SW480 (cell line): ENCODE data around the gene WDR36.

Source experiments
- DNase-seq: peaks from one replicate; pipeline ENCODE4 v3.0.0-alpha.2; 2016; ENCODE audit warnings: low spot score

Gene WDR36

DNA sequence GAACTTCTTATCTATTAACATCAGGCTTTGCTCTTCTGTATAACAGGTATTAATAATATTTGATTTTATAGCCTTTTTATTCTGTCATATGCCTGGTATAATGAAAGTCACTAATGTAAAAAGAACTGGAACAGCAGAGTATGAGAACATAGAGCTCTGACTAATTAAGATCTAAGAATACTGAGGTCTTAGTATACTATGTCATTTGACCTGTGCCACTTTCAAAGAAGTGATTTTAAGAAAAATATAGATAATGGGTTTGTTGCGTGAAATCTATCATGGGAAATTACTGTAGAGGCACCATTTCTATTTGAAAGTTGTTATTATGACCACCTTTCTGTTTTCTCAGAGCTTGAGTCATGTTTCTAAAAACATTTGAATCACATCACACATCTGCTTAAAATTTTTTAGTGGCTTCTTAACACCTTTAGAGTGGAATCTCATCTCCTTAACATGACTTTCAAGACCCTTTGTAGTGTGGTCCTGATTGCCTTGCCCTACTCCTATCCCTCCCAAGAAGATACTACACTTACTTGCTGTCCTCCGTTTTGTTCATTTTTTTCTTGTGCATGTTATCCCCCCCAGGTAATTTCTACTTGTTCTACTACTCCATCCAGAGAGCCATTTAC is 14.3 kb downstream of the WDR36 start:
- DNase-seq, result no peak

DNA sequence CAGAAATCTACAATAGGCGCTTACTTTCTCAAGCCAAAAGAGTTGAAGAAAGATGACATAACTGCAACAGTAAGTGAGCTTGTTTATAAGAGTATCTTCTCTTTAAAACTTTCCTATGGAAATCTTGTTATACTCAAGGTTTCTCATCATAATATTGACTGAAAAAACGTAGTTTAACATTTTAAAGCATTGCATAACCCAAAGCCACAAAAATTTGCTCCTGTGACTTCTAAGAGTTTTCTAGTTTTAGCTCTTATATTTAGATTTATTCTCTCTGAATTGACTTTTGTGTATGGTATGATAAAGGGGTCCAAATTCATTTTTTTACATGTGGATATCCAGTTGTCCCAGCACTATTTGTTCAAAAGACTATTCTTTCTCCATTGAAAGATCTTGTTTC is 15.2 kb downstream of the WDR36 start:
- DNase-seq, result no peak

DNA sequence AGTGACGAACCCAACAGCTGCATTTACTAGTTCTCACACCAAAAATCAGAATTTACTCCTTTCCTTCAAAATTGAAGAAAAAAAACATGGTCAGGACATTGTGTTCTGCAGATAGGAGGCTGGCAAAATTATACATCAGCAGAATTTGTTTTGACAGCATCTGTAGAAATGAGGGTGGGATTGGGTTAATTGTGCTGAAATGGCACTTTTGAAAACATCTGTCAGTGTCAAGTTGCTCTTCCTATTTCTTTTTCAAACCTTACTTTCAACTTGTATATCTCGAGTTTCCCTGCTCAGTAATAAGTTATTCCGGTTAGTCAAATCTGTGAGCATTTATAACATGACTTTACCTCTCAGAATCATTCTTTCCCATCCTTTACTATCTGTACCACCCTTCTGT is 19.8 kb downstream of the WDR36 start:
- DNase-seq, result no peak

DNA sequence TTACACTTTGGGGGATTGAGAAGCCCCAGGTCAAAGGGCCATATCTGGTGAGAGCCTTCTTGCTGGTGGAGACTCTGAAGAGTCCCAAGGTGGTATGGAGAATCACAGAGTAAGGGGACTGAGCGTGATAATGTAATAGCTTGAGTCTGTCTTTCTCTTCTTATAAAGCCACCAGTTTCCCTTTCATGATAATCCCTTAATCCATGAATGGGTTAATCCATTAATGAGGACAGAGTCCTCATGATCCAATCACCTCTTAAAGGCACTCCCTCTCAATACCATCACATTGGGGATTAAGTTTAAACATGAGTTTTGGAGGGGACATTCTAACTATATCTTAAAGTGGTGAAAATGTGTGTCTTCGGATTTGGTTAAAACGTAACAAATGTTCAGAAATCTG is 21.5 kb downstream of the WDR36 start:
- DNase-seq, result no peak

DNA sequence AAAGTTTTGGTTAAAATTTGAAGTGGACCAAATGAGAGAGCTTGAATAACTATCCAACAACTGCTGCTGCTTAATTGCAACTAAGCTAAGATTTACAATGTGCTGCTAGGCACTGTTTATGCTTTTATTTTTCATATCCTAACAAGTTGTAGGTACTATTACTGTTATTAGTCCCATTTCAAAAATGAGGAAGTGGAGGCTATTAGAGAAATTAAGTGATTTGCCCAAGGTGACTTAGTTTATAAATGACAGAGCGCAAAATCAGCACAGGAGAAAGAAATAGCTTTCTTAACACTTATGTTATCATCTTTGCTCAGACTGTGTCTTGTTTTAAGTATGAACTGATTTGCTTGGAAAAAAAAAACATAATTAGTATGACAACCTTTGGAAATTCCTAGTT is 23.1 kb downstream of the WDR36 start:
- no peak for DNase-seq

DNA sequence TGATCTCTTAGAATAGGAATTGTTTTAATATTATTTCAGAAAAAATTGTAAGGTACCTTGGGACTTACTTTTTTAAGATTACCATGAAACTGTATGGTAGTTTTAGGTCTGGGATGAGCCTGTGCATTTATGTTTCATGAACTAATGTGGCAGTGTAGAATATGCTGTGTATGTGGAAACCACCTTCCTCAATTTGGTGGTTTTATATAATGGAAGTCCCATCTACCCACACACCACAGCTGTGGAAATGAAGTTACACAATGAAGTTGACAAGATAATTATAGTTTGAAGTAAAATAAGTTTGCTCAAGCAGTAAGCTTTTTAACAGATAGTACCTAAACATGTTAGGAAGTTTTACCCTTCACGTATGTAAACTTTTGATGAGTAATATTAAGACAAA is 24.4 kb downstream of the WDR36 start:
- DNase-seq, result no peak

DNA sequence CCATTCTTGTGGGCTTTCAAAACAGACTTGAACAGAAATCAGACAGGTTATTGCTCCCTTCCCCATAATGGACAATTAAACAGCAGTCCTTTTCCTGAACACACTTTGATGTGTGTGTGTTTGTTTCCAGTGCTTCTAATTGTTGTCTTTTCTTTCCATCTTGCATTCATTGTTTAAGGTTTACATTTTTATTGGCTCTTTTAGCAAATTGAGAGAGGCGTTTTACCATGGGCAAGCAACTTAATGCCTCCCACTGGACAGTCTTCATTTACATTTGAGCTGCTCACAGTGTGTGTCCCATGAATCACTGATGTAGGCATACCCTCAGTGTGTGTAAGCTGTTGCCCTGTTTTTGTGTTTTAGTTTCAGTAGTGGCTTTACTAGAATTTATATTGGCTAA is 25.0 kb downstream of the WDR36 start:
- DNase-seq, result no peak

DNA sequence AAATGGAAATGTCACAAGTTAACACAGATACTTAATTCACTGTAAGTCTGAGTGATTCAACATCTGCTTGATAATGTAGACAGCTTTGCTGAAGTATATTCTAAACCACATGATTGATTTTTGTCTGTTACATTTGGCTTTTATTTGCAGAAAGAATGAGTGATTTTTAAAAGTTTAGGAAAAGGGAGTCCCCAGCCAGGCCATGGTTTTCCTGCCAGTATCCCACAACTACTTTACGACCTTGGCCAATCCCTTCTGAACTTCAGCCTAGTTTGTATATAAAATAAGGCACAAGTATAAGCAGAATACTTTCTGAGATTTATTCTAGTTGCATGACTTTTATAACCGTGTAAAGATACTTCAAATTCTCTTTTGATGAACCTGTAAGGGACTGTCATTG is 27.1 kb downstream of the WDR36 start:
- DNase-seq, result no peak

DNA sequence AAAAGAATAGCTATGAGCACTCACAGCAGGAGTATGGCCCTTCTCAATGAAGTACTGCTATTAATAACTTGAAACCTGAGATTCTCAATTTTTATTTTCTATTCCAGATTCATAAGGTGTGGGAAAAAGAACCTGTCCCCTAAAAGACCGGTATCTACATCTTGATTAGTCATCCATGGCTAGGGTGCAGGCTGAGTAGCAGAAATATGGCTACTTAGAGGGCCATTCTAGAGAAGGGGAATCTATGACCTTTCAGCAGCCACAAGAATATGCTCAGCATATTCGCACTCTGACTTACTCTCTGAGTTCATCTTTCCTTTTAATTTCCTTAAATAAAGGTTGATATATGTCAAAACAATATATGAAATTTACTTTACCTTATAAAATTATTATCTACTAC is 27.7 kb downstream of the WDR36 start:
- DNase-seq, result no peak

DNA sequence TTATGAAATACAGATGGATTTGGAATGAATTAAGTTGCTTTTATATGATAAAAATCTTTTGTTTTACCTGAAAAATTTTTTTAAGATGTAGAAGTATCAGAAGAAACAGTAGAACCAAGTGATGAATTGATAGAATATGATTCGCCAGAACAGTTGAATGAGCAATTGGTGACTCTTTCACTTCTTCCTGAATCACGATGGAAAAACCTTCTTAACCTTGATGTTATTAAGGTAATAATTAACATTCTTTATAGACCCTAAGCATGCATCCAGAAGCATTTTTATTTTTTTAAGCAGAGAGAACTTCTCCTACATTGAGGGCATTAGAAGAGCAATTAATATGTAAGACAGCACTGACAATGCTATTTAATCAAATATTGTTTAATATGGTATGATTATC is 28.8 kb downstream of the WDR36 start:
- DNase-seq, result no peak

DNA sequence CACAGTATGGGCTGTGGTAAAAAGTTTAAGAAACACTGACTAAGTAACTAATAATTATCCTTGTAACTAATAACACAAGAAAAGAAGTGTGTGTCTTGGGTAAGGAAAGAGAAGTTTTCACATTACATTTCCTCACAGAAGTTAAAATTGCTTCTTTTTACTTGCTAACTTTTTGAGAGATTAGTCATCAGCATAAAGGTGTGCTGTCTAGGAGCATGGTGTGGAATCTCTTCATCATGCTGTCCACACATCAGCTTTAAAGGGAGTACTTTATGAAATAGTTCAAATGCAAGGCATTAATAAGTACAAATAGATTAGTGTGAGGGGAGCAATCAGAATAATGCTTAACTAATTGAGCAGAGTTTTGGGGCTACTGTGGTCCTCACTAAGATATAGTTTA is 29.8 kb downstream of the WDR36 start:
- DNase-seq, result no peak

DNA sequence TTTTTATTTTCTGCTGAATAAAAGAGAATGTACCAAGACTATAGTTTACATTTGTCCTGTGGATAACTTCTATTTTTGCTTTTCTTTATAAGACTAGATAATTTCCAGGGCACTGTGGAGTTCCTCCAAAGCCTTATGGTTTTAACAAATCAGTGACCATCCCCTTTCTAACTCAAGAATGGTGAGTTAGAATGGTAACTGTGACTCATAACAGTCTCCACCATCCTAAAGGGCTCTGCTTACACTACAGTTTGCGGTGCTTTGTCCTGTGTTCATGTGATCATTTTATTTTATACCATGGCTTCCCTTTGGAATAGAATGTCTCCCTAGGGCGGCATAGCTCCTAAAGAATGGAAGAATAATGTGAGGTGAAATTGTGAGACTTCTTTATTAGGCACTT is 30.2 kb downstream of the WDR36 start:
- DNase-seq, result no peak

DNA sequence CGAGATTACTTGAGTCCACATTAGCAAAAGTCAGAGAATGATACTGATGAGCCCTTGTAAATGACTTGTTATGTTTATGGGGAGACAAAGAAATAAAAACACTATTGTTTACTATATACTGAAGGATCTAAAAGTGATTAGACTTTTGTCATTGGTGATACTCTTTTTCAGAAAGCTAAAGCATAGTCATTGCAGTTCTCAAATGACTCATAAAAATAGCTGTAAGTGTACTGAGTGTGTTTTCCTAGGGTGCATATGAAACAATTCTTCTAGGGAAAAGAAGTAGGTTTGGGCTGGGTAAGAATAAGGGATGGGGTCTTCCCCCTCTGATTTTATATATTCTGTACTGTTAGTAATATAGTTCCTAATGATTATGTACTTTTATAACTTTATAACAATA is 32.6 kb downstream of the WDR36 start:
- no peak for DNase-seq

DNA sequence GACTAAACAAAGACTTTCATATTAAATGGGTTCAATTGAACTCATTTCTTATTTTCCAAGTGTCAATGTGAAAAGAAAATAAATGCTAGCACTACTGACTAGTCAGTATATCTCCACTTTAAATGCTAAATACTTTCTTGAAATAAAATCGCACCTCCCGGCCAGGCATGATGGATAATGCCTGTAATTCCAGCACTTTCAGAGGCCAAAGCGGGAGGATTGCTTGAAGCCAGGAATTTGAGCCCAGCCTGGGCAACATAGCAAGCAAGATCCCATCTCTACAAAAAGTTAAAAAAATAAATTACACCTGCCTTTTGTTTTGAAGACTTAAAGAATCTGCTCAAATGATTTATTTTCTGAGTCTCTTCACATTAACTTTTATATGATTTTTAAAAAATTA is 34.7 kb downstream of the WDR36 start:
- no peak for DNase-seq

DNA sequence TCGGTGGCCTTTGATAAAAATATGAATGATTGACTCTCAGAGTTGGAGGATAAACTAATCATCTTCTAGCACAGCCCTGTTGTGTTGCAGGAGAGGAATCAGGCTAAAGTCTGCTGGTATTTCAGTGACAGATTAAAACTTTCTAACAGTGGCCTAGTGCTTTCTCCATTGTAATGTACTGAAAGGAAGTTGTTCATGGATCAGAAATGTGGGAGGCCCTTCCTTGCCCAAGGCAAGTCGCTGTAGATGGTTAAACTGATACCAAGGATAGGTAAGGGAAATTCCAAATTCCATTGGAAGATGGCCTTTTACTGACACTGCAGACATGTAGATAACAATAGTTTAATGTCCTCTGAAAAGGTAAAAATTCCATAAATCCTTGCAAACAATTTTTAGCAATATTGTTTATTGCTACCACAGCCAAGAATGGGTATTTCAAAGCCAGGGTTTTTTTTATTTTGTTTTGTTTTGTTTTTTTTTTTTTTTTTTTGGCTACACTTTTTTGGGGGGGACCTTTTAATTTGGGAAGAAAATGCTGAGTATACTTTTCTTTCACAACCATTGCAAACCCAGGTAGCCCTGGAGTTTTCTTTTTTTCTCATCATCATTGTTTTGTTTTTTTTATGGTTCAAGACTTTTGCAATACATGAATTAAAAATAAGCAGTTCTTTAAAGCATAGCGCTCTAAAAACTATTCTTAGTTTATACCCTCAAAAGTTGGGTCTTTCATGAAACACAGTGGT is 35.5 kb downstream of the WDR36 start:
- no peak for DNase-seq

DNA sequence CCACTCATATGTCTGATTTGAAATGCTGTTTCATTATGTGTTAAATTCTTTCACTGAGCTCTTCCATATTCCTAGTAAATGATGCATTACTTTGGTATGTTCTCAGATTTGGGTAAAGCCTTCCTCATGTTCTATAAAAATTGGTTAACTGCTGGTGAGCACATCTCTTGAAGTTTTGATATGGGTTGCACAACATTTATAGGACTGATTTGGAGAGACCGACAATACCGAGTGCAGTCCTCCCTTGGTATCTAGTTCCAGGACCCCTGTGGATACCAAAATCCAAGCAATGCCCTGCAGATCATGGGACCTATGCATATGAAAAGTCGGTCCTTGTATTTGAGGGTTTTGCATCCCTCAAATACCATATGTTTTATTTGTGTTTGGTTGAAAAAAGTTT is 37.8 kb downstream of the WDR36 start:
- DNase-seq, result no peak

DNA sequence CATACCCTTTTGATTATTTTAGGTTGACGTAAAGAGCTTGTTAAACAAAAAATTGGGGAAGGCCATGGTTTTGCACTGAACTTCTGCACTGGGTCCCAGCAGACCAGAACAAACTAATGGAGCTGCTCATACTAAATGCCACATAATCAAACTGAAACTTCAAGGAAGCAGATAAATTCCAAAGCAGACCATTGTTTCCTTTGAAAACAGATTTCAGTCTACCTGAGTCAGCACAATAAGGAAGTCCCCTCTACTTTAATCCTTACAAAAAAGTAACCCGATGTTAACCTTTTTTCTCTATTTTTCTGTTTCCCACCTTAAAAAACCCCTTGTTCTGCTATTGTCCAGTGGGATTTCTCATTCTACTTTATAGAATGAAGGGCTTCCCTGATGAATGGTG is 39.2 kb downstream of the WDR36 start:
- DNase-seq, result no peak

DNA sequence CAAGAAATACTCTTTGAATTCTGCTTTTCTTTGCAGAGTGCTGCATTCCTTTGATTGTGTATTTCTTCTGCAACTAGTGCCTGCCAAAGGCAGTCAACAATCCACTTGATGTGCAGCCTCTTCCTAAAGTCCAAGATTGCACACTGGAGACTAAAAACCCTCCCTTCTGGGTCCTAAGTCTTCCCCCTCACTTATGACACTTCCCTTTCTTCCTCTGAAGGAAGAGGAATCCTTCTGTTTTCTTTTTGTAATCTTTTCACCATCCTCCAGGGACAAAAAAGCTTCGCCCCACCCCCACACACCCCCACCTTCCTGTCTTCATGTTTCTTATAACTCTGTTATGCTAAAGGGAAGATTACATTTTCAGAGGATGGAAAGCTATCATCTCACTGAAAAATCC is 39.9 kb downstream of the WDR36 start:
- no peak for DNase-seq

DNA sequence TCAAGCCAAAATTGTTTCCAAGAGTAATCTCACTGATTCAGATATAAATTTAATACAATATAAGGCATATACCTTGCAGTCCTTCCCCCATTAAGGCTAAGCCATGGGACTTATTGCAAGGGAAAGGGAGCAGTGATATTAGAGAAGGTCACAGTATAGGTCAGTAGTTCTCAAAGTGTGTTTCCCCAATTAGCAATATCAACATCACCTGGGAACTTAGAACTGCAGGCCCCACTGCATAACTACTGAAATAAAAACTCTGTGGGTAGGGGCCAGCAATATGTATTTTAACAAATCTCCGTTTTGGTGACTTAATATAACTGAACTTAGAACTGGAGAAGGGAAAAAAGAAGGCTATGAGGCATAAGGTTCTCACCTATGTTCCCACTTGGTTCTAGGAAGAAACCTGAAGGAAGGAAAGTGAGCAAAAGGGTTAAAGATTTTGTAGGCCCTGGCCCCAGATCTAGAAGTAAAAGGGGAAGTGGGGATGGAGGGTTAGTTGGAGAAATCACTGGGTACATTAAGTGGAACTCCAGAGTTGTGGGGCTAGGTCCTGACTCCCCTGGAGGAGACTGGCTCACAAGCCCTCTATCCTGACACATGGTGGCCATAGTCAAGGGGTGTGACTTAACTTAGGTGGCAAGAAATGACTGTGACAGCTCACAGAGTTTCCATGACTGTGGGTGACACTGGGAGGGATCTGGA is 40.7 kb downstream of the WDR36 start:
- DNase-seq, result no peak

DNA sequence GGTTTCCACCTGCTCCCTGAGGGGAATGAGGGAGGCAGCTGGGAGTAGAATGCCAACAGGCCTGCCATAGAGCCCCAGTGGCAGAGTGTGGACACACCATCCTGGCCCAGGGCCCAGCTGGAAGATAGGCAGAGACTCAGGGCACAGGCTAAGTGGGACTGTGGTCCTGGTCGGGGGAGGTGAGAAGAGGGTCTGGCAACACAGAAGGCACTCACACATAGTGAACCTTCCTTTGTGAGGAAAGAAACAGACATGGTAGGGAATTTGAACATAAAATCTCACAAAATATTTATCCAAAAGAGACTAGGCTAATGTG is 41.2 kb downstream of the WDR36 start:
- no peak for DNase-seq

DNA sequence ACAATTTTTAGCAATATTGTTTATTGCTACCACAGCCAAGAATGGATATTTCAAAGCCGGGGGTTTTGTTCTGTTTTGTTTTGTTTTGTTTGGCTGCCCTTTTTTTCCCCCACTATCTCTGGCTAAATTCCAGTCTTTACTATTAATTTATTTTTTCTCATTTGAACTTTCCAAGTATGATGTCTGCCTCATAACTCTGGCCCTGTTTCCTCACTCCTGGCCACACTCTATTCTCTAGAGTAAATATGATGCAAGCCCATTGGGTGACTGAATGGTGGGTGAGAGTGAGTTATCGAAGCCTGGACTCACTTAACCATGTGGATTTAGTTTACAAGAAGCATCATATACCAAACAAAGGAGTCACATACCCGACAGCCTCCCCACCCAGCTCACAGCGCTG is 41.9 kb downstream of the WDR36 start:
- no peak for DNase-seq

DNA sequence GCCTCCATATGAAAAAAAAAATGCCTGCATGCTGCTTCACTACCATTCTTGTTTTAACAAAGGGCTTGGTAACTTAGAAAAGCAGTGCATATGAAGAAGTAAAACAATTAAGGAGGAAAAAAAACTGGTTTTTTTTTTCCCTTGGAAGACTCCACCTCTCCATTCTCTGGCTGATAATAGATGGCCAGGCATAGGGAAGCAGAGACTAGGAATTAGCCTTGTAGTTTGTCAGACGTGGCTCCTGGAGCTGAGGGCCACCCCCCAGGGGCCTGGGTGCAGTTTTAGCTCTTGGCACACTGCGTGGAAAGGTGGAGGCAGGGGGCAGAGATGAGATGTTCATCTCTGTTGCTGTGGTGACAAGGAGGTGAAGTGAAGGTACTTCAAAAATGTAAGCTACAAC is 42.7 kb downstream of the WDR36 start:
- no peak for DNase-seq

DNA sequence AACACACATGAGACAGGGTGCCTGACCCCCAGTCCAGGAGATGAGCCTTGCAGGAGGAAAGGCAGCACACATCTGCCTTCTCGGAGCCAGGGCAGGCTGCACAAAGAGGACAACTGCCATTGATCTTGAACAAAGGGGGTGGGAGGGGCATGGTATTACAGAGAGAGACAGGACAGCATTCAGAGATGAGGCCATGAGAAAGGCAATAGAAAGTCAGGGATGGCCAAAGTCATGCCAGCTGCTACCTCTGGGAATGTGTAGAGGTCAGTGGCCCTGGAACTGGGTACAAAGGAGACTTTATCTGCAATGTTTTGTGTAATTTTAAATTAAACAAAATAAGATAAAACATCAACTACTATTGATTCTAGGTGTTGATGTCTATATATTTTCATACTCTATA is 43.2 kb downstream of the WDR36 start:
- DNase-seq, result no peak

DNA sequence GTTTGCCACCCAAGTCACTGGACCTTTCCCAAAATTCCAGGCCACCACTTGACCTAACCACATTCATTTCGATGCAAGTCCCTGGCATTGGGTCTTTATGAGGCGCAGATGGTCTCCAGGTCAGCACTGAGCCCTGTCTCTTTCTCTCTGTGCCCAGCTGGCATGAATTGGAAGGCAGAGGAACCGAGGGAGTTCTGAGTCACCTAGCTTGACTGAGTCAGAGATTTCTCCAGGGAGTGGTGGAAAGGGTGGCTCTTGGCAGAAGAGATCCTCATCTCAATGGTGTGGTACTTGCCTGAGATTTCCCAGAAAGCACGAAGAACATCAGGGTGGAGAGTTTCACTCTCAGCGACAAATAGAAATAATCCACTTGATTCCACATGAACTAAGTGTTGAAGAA is 43.8 kb downstream of the WDR36 start:
- DNase-seq, result no peak
